Measurements from ENCODE around the gene VKORC1L1. TPM values are rescaled to one million over a fixed set of nuclear protein-coding genes. Genes with fewer than 3 reads are reported as not detected.

VKORC1L1 gene
- total RNA-seq, 1 experiment from 2014 or later = 31.7 TPM

GRCh38 chr7:65951837-65952578, 79.1 kb downstream of the VKORC1L1 start:
- no peaks in the 10 kb centered on the region for H3K79me2 ChIP-seq (ENCODE audit: low read depth)

GRCh38 chr7:65953001-65953720, 80.3 kb downstream of the VKORC1L1 start:
- H3K36me3 ChIP-seq (ENCODE audit: low read depth) = peaks cover 17% of the 10 kb centered on the region
- 0 out of 2 replicates have a peak, but pooled peaks cover 3% of the 10 kb centered on the region for H4K20me1 ChIP-seq (ENCODE audit: insufficient read depth)
- H3K27me3 ChIP-seq (ENCODE audit: insufficient read depth, low read depth) = no peaks in the 10 kb centered on the region
- no peak for TF ChIP-seq EZH2 (IDR thresholded peaks at IDR 0.05; ENCODE audit: low read depth)
- TF ChIP-seq CTCF (conservative IDR thresholded peaks at IDR 0.05) = no peak
- intact Hi-C loops (cut with micrococcal nuclease; ENCODE audit: unreplicated experiment) = no loop called here
- ChIA-PET CTCF (no interaction called here), POLR2A (ENCODE audit: unreplicated experiment) (interaction anchor here (0.6 kb wide), 1 partner anchor 28 kb away, joined by 3 read pairs; no protein-coding TSS in a partner anchor)
- H3K4me1 ChIP-seq (replicated peaks; ENCODE audit: insufficient read depth) = peaks cover 5% of the 10 kb centered on the region; the same call in 1 of the 2 replicates
- no peaks in the 10 kb centered on the region for H3K79me2 ChIP-seq (ENCODE audit: low read depth)
- H3K4me2 ChIP-seq = no peak overlapping the region
- no peak overlapping the region for H3K27ac ChIP-seq
- H2AFZ ChIP-seq = no peak overlapping the region
- H3K9me3 ChIP-seq (ENCODE audit: insufficient read depth, low read depth) = no peaks in the 10 kb centered on the region
- no peak overlapping the region for H3K4me3 ChIP-seq
- DNase-seq = no peak
- no TSS peak for BruUV-seq (replicated peaks)
- peaks cover 21% of the 10 kb centered on the region for H3F3A ChIP-seq (ENCODE audit: insufficient read depth, low read depth)
- no peaks in the 10 kb centered on the region for H3K9me2 ChIP-seq (ENCODE audit: insufficient read depth)

More at GRCh38 chr7:65951837-65952578, 79.1 kb downstream of the VKORC1L1 start:
- no peak for TF ChIP-seq EZH2 (IDR thresholded peaks at IDR 0.05; ENCODE audit: low read depth)
- no peak for TF ChIP-seq CTCF (conservative IDR thresholded peaks at IDR 0.05)
- Histone ChIP-seq H3K9me3 (ENCODE audit: insufficient read depth, low read depth) (no peaks in the 10 kb centered on the region), H3K4me1 (replicated peaks; ENCODE audit: insufficient read depth) (peaks cover 11% of the 10 kb centered on the region; the same call in 1 of the 2 replicates), H3K27me3 (ENCODE audit: insufficient read depth, low read depth) (no peaks in the 10 kb centered on the region), H3K4me3 (no peak overlapping the region), H3K27ac (peak overlapping the region; percentile 53), H3F3A (ENCODE audit: insufficient read depth, low read depth) (peaks cover 18% of the 10 kb centered on the region), H4K20me1 (ENCODE audit: insufficient read depth) (0 out of 2 replicates have a peak, but pooled peaks cover 3% of the 10 kb centered on the region), H2AFZ (no peak overlapping the region), H3K36me3 (ENCODE audit: low read depth) (peaks cover 12% of the 10 kb centered on the region; the same call in 1 of the 2 replicates), H3K9me2 (ENCODE audit: insufficient read depth) (no peaks in the 10 kb centered on the region), H3K4me2 (peak overlapping the region; percentile 31; the same call in 1 of the 2 replicates)
- BruUV-seq (replicated peaks) = no TSS peak
- ChIA-PET POLR2A (ENCODE audit: unreplicated experiment) (interaction anchor here (0.6 kb wide), 2 partner anchors 29 to 216 kb away, joined by 3 to 4 read pairs; no protein-coding TSS in a partner anchor), CTCF (interaction anchor here (0.6 kb wide), 1 partner anchor 33 kb away, joined by 3 read pairs; no protein-coding TSS in a partner anchor)
- peak in 1 of 2 experiments; percentile 53 for DNase-seq
- intact Hi-C loops (cut with micrococcal nuclease; ENCODE audit: unreplicated experiment) = no loop called here

- Histone ChIP-seq H3K4me1 (replicated peaks; ENCODE audit: insufficient read depth) (peaks cover 5% of the 10 kb centered on the region; the same call in 1 of the 2 replicates), H3K27me3 (ENCODE audit: insufficient read depth, low read depth) (no peaks in the 10 kb centered on the region), H3K9me2 (ENCODE audit: insufficient read depth) (no peaks in the 10 kb centered on the region), H3K27ac (no peak overlapping the region), H3K36me3 (ENCODE audit: low read depth) (peaks cover 17% of the 10 kb centered on the region), H3K79me2 (ENCODE audit: low read depth) (no peaks in the 10 kb centered on the region), H3K4me2 (no peak overlapping the region), H3K4me3 (no peak overlapping the region), H3K9me3 (ENCODE audit: insufficient read depth, low read depth) (no peaks in the 10 kb centered on the region), H3F3A (ENCODE audit: insufficient read depth, low read depth) (peaks cover 26% of the 10 kb centered on the region), H4K20me1 (ENCODE audit: insufficient read depth) (0 out of 2 replicates have a peak, but pooled peaks cover 3% of the 10 kb centered on the region), H2AFZ (no peak overlapping the region)
- TF ChIP-seq CTCF (conservative IDR thresholded peaks at IDR 0.05) (no peak), EZH2 (IDR thresholded peaks at IDR 0.05; ENCODE audit: low read depth) (no peak)
- CTCF ChIA-PET = no interaction called here
- intact Hi-C loops (cut with micrococcal nuclease; ENCODE audit: unreplicated experiment) = no loop called here
- no TSS peak for BruUV-seq (replicated peaks)
- POLR2A ChIA-PET (ENCODE audit: unreplicated experiment) = no interaction called here
- no peak for DNase-seq
These were observed 81.1 kb downstream of the VKORC1L1 start for GRCh38 chr7:65953890-65954450.
